Measurements from ENCODE around the gene GAB2.

GAB2 gene

DNA sequence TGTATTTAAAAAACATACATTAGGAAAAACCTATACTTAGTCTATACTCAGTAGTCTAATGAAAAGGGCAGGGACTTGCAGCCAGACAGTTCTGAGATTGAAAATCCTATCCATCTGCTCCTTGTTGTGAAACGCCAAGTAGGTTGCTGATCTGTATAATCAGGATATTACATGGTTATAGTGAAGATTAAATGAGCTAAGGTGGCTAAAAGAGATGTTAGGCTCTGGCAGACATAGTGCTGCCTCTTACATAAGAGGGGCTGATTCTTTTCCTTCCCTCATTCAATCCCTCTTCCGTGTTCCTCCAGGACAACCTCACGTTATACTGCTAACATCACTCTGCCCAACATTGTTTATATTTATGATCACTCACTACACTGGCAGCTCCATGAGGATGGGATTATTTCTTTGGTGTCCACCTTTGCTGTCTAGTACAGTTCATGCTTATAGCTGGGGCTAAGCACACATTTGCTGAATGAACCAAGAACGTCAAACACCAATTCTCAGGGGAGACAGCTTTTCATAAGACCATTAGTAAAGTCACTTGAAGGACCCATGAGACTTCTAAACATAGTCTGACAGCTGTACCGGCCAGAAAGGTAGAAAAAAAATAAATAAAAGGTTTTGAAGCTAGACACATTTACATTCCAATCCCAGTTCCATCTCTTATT, 46.3 kb downstream of the GAB2 start:
- H3K27me3 ChIP-seq (replicated peaks; ENCODE audit: control insufficient read depth, insufficient read depth, low read length): no peaks in the 10 kb centered on the region
- TF ChIP-seq, protein P1, sequence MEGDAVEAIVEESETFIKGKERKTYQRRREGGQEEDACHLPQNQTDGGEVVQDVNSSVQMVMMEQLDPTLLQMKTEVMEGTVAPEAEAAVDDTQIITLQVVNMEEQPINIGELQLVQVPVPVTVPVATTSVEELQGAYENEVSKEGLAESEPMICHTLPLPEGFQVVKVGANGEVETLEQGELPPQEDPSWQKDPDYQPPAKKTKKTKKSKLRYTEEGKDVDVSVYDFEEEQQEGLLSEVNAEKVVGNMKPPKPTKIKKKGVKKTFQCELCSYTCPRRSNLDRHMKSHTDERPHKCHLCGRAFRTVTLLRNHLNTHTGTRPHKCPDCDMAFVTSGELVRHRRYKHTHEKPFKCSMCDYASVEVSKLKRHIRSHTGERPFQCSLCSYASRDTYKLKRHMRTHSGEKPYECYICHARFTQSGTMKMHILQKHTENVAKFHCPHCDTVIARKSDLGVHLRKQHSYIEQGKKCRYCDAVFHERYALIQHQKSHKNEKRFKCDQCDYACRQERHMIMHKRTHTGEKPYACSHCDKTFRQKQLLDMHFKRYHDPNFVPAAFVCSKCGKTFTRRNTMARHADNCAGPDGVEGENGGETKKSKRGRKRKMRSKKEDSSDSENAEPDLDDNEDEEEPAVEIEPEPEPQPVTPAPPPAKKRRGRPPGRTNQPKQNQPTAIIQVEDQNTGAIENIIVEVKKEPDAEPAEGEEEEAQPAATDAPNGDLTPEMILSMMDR (IDR thresholded peaks at IDR 0.05; ENCODE audit: insufficient read depth, low read length, poor library complexity, severe bottlenecking): no peak
- H3K36me3 ChIP-seq (ENCODE audit: control insufficient read depth, insufficient read depth, low read length): no peaks in the 10 kb centered on the region
- no peak overlapping the region for H3K4me3 ChIP-seq (replicated peaks; ENCODE audit: low read depth, low read length)
- DNase-seq (ENCODE audit: extremely low read depth, insufficient read length): no peak

DNA sequence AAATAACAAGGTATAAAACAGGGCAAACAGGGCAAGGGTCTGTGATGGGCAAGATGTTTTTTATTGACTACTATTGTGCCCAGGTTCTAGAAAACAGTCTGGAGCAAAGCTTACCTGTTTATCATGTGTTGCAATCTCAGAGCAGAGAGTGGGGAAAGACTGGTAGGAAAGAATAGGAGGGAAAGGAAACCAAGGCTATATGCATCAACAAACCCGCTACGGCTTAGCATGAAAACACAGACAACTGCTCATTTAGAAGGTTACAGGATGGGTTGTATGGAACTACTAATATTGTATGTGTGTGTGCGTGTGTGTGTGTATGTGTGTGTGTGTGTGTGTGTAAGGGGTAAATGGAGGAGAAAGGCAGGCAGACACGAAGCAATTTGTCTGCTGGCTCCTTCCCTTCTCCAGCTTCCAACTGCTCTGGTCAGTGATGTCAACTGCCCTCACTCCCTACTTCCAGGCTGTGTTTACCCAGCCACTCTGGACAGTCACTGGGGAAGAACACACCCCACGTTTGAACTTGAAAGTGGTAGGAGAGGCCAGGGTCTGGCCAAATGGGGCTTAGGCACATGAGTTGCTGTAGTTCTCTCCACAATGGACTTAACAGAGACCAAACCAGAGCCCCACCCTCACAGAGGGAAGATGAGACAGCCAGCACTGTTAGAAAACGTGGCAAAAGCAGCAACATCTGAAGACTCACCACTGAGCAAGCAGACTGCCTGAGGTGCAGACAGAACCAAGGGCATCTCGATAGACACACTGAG, 47.0 kb downstream of the GAB2 start:
- Histone ChIP-seq H3K27me3 (replicated peaks; ENCODE audit: control insufficient read depth, insufficient read depth, low read length) (no peaks in the 10 kb centered on the region), H3K36me3 (ENCODE audit: control insufficient read depth, insufficient read depth, low read length) (no peaks in the 10 kb centered on the region), H3K4me3 (replicated peaks; ENCODE audit: low read depth, low read length) (no peak overlapping the region)
- TF ChIP-seq, protein P1 (IDR thresholded peaks at IDR 0.05; ENCODE audit: insufficient read depth, low read length, poor library complexity, severe bottlenecking): no peak
- no peak for DNase-seq (ENCODE audit: extremely low read depth, insufficient read length)

DNA sequence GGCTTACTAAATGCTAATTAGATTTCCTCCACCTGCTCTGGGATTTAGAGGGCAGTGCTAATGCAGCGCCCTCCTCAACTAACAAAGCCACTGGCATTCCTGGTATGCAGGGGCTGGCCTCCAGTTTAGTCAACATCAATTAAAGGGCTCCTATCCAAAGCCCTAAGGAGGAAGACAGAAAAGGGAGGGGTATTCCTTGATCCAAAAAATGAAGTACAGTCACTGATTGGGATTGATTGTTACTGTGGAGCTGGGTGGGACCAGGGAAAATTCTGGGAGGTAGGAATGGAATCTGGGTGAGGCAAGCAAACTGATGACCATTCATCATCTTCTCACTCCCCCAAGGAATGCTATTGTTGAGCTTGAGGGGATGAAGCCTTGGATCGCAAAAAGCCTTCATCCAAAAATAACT, 52.2 kb downstream of the GAB2 start:
- Histone ChIP-seq H3K4me3 (replicated peaks; ENCODE audit: low read depth, low read length) (no peak overlapping the region), H3K27me3 (replicated peaks; ENCODE audit: control insufficient read depth, insufficient read depth, low read length) (no peaks in the 10 kb centered on the region), H3K36me3 (ENCODE audit: control insufficient read depth, insufficient read depth, low read length) (no peaks in the 10 kb centered on the region)
- DNase-seq (ENCODE audit: extremely low read depth, insufficient read length): no peak
- TF ChIP-seq, protein P1 (IDR thresholded peaks at IDR 0.05; ENCODE audit: insufficient read depth, low read length, poor library complexity, severe bottlenecking): no peak

- Histone ChIP-seq H3K27me3 (replicated peaks; ENCODE audit: control insufficient read depth, insufficient read depth, low read length) (no peaks in the 10 kb centered on the region), H3K4me3 (replicated peaks; ENCODE audit: low read depth, low read length) (no peak overlapping the region), H3K36me3 (ENCODE audit: control insufficient read depth, insufficient read depth, low read length) (no peaks in the 10 kb centered on the region)
- no peak for DNase-seq (ENCODE audit: extremely low read depth, insufficient read length)
- TF ChIP-seq, protein P1 (IDR thresholded peaks at IDR 0.05; ENCODE audit: insufficient read depth, low read length, poor library complexity, severe bottlenecking): no peak
These were observed 53.4 kb downstream of the GAB2 start for GRCh38 chr11:78364128-78364751.

DNA sequence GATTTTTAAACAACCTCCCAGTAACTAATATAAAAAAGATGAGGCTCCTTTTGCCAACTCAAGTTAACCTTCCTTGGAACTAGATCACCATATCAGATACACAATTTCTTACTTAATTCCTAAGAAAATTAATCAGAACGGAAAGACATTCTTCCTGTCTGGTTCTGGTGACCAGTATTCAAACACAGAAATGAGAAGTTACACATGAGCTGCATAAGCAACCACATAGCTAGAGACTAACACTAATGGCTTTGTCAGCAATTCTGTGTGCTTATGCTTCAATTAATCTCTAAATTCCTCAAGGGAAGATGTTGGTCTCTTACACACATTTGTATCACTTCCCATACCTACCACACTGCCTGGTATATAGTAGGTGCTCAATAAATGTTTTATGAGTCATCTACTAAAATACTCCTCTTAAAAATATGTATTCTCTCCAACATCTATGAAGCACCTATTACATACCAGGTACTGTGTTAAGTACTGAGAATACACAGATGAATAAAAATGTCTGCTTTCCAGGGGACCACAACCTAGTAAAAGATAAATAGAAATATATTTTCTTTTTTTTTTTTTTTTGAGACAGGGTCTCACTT, 54.5 kb downstream of the GAB2 start:
- Histone ChIP-seq H3K4me3 (replicated peaks; ENCODE audit: low read depth, low read length) (no peak overlapping the region), H3K36me3 (ENCODE audit: control insufficient read depth, insufficient read depth, low read length) (no peaks in the 10 kb centered on the region), H3K27me3 (replicated peaks; ENCODE audit: control insufficient read depth, insufficient read depth, low read length) (no peaks in the 10 kb centered on the region)
- DNase-seq (ENCODE audit: extremely low read depth, insufficient read length): no peak
- TF ChIP-seq, protein P1 (IDR thresholded peaks at IDR 0.05; ENCODE audit: insufficient read depth, low read length, poor library complexity, severe bottlenecking): no peak
